Gastrocnemius medialis (tissue), 4 donors: Measurements from ENCODE around the gene GNG11. TPM values are rescaled to one million over a fixed set of nuclear protein-coding genes. Genes with fewer than 3 reads are reported as not detected.

Experiments
- ATAC-seq, 2 donors: fragments of 150-250 bp; one replicate each; pipeline ENCODE4 v1.9.1; 2016
- DNase-seq, 2 donors: peaks; one replicate each; pipeline ENCODE4 v3.0.0-alpha.2; 2019
- H3K27ac ChIP-seq, 4 donors: fragments of 200-600 bp; sonication (generic); 1 replicate in 1 of 4; 2 replicates in 3 of 4; pipeline ENCODE4 v1.5.1; 2016 to 2018; ENCODE audit warnings: mild to moderate bottlenecking in 2 of 4, moderate library complexity in 1 of 4
- H3K27me3 ChIP-seq, 3 donors: fragments of 200-600 bp; sonication (generic) in 2 of 3; 1 replicate in 1 of 3; 2 replicates in 2 of 3; pipeline versions ENCODE4 v1.5.1 to v1.6.0; 2016 to 2019; ENCODE audit warnings: mild to moderate bottlenecking in 1 of 3, moderate library complexity in 1 of 3
- H3K36me3 ChIP-seq, 2 donors: fragments of 200-600 bp; sonication (generic) in 1 of 2; one replicate each; pipeline ENCODE4 v1.5.1; 2017 to 2018
- H3K4me1 ChIP-seq, 2 donors: fragments of 200-600 bp; sonication (generic) in 1 of 2; one replicate each; pipeline ENCODE4 v1.5.1; 2016 to 2017; ENCODE audit warnings: mild to moderate bottlenecking in 2 of 2
- H3K4me3 ChIP-seq, 4 donors: fragments of 200-600 bp; sonication (generic) in 3 of 4; 1 replicate in 1 of 4; 2 replicates in 3 of 4; pipeline ENCODE4 v1.5.1; 2016 to 2019; ENCODE audit warnings: mild to moderate bottlenecking in 2 of 4
- H3K9me3 ChIP-seq, 3 donors: fragments of 200-600 bp; sonication (generic) in 2 of 3; 1 replicate in 1 of 3; 2 replicates in 2 of 3; pipeline ENCODE4 v1.5.1; 2016 to 2019
- POLR2A ChIP-seq, 2 donors: fragments of 450-650 bp; IDR thresholded peaks; one replicate each; pipeline ENCODE4 v1.6.1; 2017; ENCODE audit warnings: antibody characterized with exemption in 2 of 2, mild to moderate bottlenecking in 2 of 2, moderate library complexity in 2 of 2
- in situ Hi-C, 4 donors: fragments of 200-750 bp; cut with MboI; loops; one replicate each; pipeline versions ENCODE4 v1.15.0 to v1.8.0; 2017; ENCODE audit warnings: low sequenced_read_pairs in 4 of 4
- intact Hi-C: fragments of 100-400 bp; cut with DNase I; formaldehyde crosslinking; loops from one replicate; pipeline ENCODE4 v1.15.1; 2023; ENCODE audit warnings: low total_unique reads
- total RNA-seq, 4 donors: library from RNA; depleted of rRNA; stranded (reverse); fragments of >200 nt; gene quantifications; one replicate each; pipeline versions ENCODE4 v1.1.0 to v1.2.3, GENCODE V29; 2016
- TF ChIP-seq, protein P1 (sequence below), 5 experiments: fragments of 450-650 bp in 3 of 5; fragments of 200-600 bp in 2 of 5; sonication (generic) in 2 of 5; IDR thresholded peaks in 4 of 5; conservative IDR thresholded peaks in 1 of 5; 1 replicate in 4 of 5; 2 replicates in 1 of 5; pipeline ENCODE4 v1.5.1; 2016 to 2019; ENCODE audit warnings: antibody characterized with exemption in 5 of 5, mild to moderate bottlenecking in 3 of 5, moderate library complexity in 3 of 5

GNG11 gene
- total RNA-seq, 4 donors from 2014 or later, result 4.6 to 11.4 (median 6.9) TPM

GRCh38 chr7:93882468-93882867, 39.1 kb upstream of the GNG11 start:
- DNase-seq, result no peak
- H3K4me3 ChIP-seq, result no peak overlapping the region
- no peak overlapping the region for H3K27ac ChIP-seq
- intact Hi-C loops, result no loop called here
- H3K9me3 ChIP-seq, result no peaks in the 10 kb centered on the region
- no peaks in the 10 kb centered on the region for H3K36me3 ChIP-seq
- TF ChIP-seq, protein P1, sequence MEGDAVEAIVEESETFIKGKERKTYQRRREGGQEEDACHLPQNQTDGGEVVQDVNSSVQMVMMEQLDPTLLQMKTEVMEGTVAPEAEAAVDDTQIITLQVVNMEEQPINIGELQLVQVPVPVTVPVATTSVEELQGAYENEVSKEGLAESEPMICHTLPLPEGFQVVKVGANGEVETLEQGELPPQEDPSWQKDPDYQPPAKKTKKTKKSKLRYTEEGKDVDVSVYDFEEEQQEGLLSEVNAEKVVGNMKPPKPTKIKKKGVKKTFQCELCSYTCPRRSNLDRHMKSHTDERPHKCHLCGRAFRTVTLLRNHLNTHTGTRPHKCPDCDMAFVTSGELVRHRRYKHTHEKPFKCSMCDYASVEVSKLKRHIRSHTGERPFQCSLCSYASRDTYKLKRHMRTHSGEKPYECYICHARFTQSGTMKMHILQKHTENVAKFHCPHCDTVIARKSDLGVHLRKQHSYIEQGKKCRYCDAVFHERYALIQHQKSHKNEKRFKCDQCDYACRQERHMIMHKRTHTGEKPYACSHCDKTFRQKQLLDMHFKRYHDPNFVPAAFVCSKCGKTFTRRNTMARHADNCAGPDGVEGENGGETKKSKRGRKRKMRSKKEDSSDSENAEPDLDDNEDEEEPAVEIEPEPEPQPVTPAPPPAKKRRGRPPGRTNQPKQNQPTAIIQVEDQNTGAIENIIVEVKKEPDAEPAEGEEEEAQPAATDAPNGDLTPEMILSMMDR (IDR thresholded peaks at IDR 0.05 in 4 of 5, conservative IDR thresholded peaks at IDR 0.05 in 1 of 5), result no peak
- no peak for TF ChIP-seq POLR2A (IDR thresholded peaks at IDR 0.05)
- ATAC-seq, result no peak
- no peaks in the 10 kb centered on the region for H3K4me1 ChIP-seq
- in situ Hi-C loops, result loop anchor here in 2 of 4 donors (25.0 kb wide), 1 partner anchor 205 kb away; no protein-coding TSS in a partner anchor
- H3K27me3 ChIP-seq, result no peaks in the 10 kb centered on the region

DNA sequence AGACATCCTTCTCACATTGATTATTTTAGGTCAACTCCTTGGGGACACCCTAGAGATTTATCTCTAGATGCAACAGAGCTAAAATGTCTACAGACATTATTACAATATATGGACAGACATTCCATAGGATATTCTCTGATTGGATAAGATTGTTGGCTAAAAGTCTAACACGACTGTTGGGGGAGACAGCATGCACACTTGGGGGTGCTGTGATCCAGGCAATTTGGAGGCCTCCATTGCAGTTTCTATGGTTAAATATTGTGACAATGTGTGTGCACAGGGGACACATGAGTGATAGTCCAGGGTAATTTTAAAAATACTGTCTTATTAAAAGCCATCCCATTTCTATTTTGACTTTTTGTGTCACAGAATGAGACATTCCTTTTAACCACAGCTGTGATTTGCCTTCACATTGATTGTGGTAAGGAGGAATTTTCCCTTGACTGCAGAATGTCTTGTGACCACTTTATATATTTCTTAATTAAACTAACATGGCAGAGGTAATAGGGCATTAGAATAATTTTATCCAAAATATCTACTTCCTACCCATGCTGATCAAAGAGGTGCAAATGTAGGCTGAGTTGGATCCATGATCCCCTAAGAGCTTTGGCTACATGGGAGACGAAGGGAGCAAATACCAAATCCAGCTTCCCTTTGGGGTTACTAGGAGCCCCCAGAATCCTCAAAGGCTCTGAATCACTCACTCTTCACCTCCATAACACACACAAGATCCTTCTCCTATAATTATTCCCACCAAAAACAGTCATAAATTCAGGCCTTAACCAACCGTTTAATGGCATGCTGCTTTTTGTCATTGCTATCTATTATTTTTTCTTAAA, 38.2 kb upstream of the GNG11 start:
- ATAC-seq (no peak), DNase-seq (no peak)
- TF ChIP-seq POLR2A (IDR thresholded peaks at IDR 0.05), result no peak
- TF ChIP-seq, protein P1 (IDR thresholded peaks at IDR 0.05 in 4 of 5, conservative IDR thresholded peaks at IDR 0.05 in 1 of 5), result no peak
- in situ Hi-C loops (loop anchor here in 2 of 4 donors (25.0 kb wide), 1 partner anchor 204 kb away; no protein-coding TSS in a partner anchor), intact Hi-C loops (no loop called here)
- Histone ChIP-seq H3K36me3 (no peaks in the 10 kb centered on the region), H3K4me1 (no peaks in the 10 kb centered on the region), H3K27ac (no peak overlapping the region), H3K27me3 (no peaks in the 10 kb centered on the region), H3K4me3 (no peak overlapping the region), H3K9me3 (no peaks in the 10 kb centered on the region)

DNA sequence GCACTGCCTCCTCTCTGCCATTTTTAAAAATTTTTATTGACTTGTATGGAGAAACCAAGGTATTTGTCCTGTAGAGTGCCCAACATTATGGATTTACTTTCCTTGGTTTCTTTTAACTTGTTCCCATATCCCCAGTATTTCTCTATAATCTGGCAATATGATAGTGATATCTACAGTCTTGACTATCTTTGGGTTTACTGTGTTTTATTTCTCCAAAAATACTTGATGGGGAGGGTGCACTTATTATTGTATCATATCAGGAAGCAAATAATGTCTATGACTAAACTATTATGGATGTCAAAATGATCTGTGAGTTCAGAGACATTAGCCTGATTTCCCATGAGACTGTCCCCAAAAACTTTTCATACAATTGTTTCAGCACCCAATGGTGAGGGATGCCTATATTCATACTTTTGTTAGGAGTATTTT, 37.6 kb upstream of the GNG11 start:
- Histone ChIP-seq H3K4me1 (no peaks in the 10 kb centered on the region), H3K4me3 (no peak overlapping the region), H3K9me3 (no peaks in the 10 kb centered on the region), H3K36me3 (no peaks in the 10 kb centered on the region), H3K27ac (no peak overlapping the region), H3K27me3 (peaks cover 0 to 3% (median 0%) of the 10 kb centered on the region in 3 donors)
- DNase-seq (no peak), ATAC-seq (no peak)
- TF ChIP-seq, protein P1 (IDR thresholded peaks at IDR 0.05 in 4 of 5, conservative IDR thresholded peaks at IDR 0.05 in 1 of 5), result no peak
- no peak for TF ChIP-seq POLR2A (IDR thresholded peaks at IDR 0.05)
- in situ Hi-C loops, result loop anchor here in 2 of 4 donors (25.0 kb wide), 1 partner anchor 203 kb away; no protein-coding TSS in a partner anchor
- intact Hi-C loops, result no loop called here

GRCh38 chr7:93884541-93884940, 37.0 kb upstream of the GNG11 start:
- Histone ChIP-seq H3K9me3 (no peaks in the 10 kb centered on the region), H3K27me3 (peaks cover 0 to 6% (median 0%) of the 10 kb centered on the region in 3 donors), H3K4me3 (no peak overlapping the region), H3K36me3 (no peaks in the 10 kb centered on the region), H3K27ac (no peak overlapping the region), H3K4me1 (no peaks in the 10 kb centered on the region)
- in situ Hi-C loops (loop anchor here in 2 of 4 donors (25.0 kb wide), 1 partner anchor 203 kb away; no protein-coding TSS in a partner anchor), intact Hi-C loops (no loop called here)
- DNase-seq, result no peak
- ATAC-seq, result no peak
- no peak for TF ChIP-seq POLR2A (IDR thresholded peaks at IDR 0.05)
- TF ChIP-seq, protein P1 (IDR thresholded peaks at IDR 0.05 in 4 of 5, conservative IDR thresholded peaks at IDR 0.05 in 1 of 5), result no peak
